Activated T-cell treated with anti-CD3 and anti-CD28 coated beads, Interleukin-2, amount 50 U/mL, for 24 hours (primary cell): ENCODE results near the gene ITGAE.
"Not testable (repeated sequence)": the region's sequence is repeated elsewhere in the genome, so short reads cannot be mapped to it uniquely, and the experiment has no call there.

Experiments used
- DNase-seq: peaks from one replicate; pipeline ENCODE4 v3.0.0-alpha.2; 2020
- H3K27ac Mint-ChIP-seq: 2 replicates; pipeline ENCODE4 v1.8.0; 2020; ENCODE audit warnings: mild to moderate bottlenecking, mixed read lengths
- H3K27me3 Mint-ChIP-seq: 2 replicates; pipeline ENCODE4 v1.8.0; 2020; ENCODE audit warnings: mixed read lengths
- H3K36me3 Mint-ChIP-seq: 2 replicates; pipeline ENCODE4 v1.8.0; 2020; ENCODE audit warnings: low read depth, mixed read lengths
- H3K4me1 Mint-ChIP-seq: 2 replicates; pipeline ENCODE4 v1.8.0; 2020; ENCODE audit warnings: low read depth, mixed read lengths
- H3K4me3 Mint-ChIP-seq: 2 replicates; pipeline ENCODE4 v1.8.0; 2020; ENCODE audit warnings: mild to moderate bottlenecking, moderate library complexity, mixed read lengths
- H3K9me3 Mint-ChIP-seq: 2 replicates; pipeline ENCODE4 v1.8.0; 2020; ENCODE audit warnings: mixed read lengths

The ITGAE gene

GRCh38 chr17:3805581-3805980 lies 4.6 kb upstream of the ITGAE start:
- H3K4me3 Mint-ChIP-seq = no peak overlapping the region
- no peaks in the 10 kb centered on the region for H3K27me3 Mint-ChIP-seq
- no peak overlapping the region for H3K27ac Mint-ChIP-seq
- DNase-seq = no peak
- H3K4me1 Mint-ChIP-seq = peaks cover 37% of the 10 kb centered on the region
- H3K9me3 Mint-ChIP-seq = no peaks in the 10 kb centered on the region
- H3K36me3 Mint-ChIP-seq = peaks cover 64% of the 10 kb centered on the region

GRCh38 chr17:3804503-3804931 lies 3.5 kb upstream of the ITGAE start:
- Mint-ChIP-seq H3K4me3 (no peak overlapping the region), H3K9me3 (no peaks in the 10 kb centered on the region), H3K4me1 (peaks cover 40% of the 10 kb centered on the region), H3K27ac (peak overlapping the region; percentile 22), H3K27me3 (no peaks in the 10 kb centered on the region), H3K36me3 (peaks cover 54% of the 10 kb centered on the region)
- no peak for DNase-seq

GRCh38 chr17:3803308-3803640 lies 2.3 kb upstream of the ITGAE start:
- H3K4me3 Mint-ChIP-seq = no peak overlapping the region
- no peaks in the 10 kb centered on the region for H3K9me3 Mint-ChIP-seq
- no peak overlapping the region for H3K27ac Mint-ChIP-seq
- peaks cover 37% of the 10 kb centered on the region for H3K4me1 Mint-ChIP-seq
- peaks cover 48% of the 10 kb centered on the region for H3K36me3 Mint-ChIP-seq
- no peaks in the 10 kb centered on the region for H3K27me3 Mint-ChIP-seq
- no peak for DNase-seq

DNA sequence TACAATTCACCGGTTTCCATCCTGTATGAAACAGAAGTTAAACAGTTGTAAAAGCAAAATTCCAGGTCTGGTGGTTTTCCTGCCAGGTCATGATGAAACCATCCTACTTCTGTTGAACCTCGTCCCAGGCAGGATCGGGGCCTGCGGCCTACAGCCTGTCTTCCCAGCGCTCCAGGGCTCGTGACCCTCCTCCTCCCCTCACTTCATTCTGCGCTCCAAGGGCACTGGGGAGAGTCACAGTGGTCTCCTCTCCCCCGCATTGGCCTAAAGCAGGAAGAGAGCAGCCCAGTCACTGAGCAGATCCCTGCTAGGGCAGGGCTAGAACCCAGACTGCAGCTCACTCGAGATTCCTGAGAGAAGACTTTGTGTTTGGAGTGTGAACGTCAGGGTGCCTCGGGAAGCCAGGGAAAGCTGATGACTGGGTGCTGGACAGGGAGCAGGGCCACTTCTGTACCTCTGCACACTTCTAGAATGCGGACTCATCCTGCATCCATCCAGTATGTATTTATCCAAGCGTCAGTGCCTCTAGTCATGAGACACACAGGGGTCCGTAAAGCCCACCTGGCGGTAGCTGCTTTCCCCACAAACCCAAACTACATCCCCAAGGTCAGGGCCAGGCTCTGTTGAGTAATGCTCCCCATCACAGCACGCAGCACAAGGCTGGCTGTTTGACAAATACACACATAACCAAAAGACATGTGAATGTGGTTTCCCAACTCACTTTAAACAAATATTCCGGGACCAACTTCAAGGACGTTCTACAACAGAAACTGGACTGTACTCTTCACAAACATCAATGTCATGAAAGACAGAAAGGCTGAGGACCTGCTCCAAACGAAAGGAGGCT lies 1.7 kb upstream of the ITGAE start:
- Mint-ChIP-seq H3K4me3 (no peak overlapping the region), H3K36me3 (peaks cover 42% of the 10 kb centered on the region), H3K9me3 (no peaks in the 10 kb centered on the region), H3K27ac (no peak overlapping the region), H3K27me3 (no peaks in the 10 kb centered on the region), H3K4me1 (peaks cover 39% of the 10 kb centered on the region)
- no peak for DNase-seq

DNA sequence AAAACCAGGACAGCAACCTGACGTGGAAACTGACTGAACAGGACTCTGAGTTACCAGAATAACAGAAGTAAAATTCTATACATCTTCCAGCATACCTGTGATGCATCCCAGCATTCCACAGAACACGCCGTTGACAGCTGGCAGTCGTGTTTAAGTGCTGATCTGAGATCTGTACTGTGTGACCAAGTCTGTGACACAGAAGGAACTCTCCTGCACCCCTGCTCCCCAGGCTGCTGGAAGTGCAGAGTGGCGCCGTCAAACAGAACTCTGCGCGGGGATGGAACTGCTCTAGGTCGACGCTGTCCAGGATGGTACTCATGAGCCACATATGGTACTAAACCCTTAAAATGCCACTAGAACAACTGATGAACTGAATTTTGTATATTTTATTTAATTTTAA lies 804 bp upstream of the ITGAE start:
- Mint-ChIP-seq H3K9me3 (no peaks in the 10 kb centered on the region), H3K4me1 (peaks cover 44% of the 10 kb centered on the region), H3K36me3 (peaks cover 33% of the 10 kb centered on the region), H3K27ac (no peak overlapping the region), H3K4me3 (no peak overlapping the region), H3K27me3 (no peaks in the 10 kb centered on the region)
- DNase-seq = no peak

- no peaks in the 10 kb centered on the region for H3K9me3 Mint-ChIP-seq
- H3K27ac Mint-ChIP-seq = no peak overlapping the region
- H3K4me1 Mint-ChIP-seq = peaks cover 48% of the 10 kb centered on the region
- H3K27me3 Mint-ChIP-seq = no peaks in the 10 kb centered on the region
- no peak for DNase-seq
- peaks cover 30% of the 10 kb centered on the region for H3K36me3 Mint-ChIP-seq
- H3K4me3 Mint-ChIP-seq = no peak overlapping the region
Observed at GRCh38 chr17:3801347-3801746, 359 bp upstream of the ITGAE start.

DNA sequence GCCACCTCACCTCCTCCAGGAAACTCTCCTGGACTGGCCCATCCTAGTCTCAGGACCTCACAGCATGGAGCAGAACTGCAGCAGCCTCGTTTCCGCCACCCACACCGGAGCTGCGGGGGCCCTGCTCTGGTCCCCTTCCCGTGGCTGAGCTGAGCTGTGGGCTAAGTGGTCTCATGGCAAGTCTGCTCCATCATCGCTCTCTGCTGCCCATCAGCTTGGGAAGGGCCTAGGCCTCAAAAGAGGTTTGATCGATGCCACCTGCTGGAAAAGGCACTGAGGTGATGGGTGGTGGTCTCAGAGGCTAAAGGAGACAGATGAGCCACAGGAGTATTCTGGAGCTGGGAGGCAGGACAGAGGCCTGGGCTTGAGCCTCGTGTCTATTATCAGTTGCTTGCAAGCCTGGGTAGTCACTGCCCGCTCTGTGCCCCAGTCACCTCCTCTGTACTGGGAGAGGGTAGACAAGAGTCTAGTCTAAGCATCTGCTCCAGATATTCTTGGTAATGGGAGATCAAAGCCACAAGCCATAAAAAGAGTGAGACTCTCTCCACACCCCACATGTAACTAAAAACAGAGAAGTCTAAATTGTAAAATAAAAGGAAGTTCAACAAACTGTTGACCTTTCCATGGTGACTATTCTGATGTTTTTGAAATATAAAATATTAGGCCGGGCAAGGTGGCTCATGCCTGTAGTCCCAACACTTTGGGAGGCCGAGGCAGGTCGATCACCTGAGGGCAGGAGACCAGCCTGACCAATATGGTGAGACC lies 1.6 kb downstream of the ITGAE start:
- Mint-ChIP-seq H3K36me3 (peaks cover 20% of the 10 kb centered on the region), H3K27ac (no peak overlapping the region)
- no peak for DNase-seq

GRCh38 chr17:3798273-3799180 lies 2.5 kb downstream of the ITGAE start:
- Mint-ChIP-seq H3K36me3 (peaks cover 20% of the 10 kb centered on the region), H3K27ac (peak overlapping the region; percentile 11), H3K27me3 (no peaks in the 10 kb centered on the region), H3K4me3 (peak overlapping the region; percentile 3), H3K9me3 (no peaks in the 10 kb centered on the region), H3K4me1 (peaks cover 54% of the 10 kb centered on the region)
- no peak for DNase-seq

More for the DNA sequence above, 1.6 kb downstream of the ITGAE start:
- H3K4me3 Mint-ChIP-seq = peak overlapping the region; percentile 3
- peaks cover 56% of the 10 kb centered on the region for H3K4me1 Mint-ChIP-seq
- H3K9me3 Mint-ChIP-seq = no peaks in the 10 kb centered on the region
- H3K27me3 Mint-ChIP-seq = no peaks in the 10 kb centered on the region

DNA sequence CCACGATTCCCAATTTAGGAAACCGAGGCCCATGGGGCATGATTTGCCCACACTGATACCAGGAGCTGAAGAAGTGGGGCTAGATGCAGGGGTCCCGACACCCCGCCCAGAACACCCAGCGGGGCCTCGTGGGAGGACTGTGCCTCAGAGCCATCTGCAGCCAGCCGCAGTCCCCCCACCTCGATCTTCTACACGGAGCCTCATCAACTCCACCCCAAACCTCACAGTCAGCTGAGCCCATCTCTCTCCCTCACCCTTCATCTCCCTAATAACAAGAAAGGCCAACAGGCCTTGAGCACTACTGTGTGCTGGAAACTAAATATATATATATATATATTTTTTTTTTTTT lies 4.2 kb downstream of the ITGAE start:
- DNase-seq = no peak
- peaks cover 6% of the 10 kb centered on the region for H3K36me3 Mint-ChIP-seq
- peaks cover 60% of the 10 kb centered on the region for H3K4me1 Mint-ChIP-seq
- H3K4me3 Mint-ChIP-seq = peak overlapping the region; percentile 15
- H3K27me3 Mint-ChIP-seq = no peaks in the 10 kb centered on the region
- no peaks in the 10 kb centered on the region for H3K9me3 Mint-ChIP-seq
- peak overlapping the region; percentile 87 for H3K27ac Mint-ChIP-seq

DNA sequence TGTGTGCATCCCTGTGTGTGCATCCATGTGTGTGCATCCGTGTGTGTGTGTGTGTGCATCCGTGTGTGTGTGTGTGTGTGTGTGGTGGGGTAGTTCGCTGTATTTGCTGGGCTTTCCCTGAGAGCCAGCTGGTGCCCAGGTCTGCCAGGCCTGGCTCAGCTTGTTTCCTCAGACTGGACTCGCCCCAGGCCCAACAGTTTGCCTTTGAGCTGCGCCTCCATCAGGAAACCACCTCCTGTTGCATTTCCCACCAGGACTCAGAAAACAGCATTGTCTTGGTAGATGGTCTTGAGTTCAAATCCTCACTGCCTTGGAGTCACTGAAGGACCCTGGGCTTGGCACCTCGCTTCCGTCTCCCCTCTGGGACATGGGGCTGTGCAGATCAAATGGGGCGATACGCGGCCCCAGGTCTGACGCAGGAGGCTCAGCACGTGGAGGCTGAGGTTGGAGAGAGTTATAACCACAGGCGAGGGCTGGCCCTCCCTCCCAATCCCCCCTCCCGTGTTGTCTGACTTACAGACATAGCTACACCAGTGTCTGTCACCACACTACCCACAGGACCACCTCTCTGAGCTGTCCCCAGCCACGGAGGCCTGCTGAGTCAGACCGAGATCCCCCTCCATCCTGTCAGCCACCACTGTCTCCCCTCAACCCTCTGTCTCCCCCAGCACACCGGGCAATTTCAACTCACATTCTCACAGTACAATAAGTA lies 4.7 kb downstream of the ITGAE start:
- peak; percentile 80 for DNase-seq
- Mint-ChIP-seq H3K4me3 (peak overlapping the region; percentile 15), H3K4me1 (peaks cover 66% of the 10 kb centered on the region), H3K27ac (peak overlapping the region; percentile 87), H3K27me3 (no peaks in the 10 kb centered on the region), H3K36me3 (peaks cover 3% of the 10 kb centered on the region), H3K9me3 (no peaks in the 10 kb centered on the region)

DNA sequence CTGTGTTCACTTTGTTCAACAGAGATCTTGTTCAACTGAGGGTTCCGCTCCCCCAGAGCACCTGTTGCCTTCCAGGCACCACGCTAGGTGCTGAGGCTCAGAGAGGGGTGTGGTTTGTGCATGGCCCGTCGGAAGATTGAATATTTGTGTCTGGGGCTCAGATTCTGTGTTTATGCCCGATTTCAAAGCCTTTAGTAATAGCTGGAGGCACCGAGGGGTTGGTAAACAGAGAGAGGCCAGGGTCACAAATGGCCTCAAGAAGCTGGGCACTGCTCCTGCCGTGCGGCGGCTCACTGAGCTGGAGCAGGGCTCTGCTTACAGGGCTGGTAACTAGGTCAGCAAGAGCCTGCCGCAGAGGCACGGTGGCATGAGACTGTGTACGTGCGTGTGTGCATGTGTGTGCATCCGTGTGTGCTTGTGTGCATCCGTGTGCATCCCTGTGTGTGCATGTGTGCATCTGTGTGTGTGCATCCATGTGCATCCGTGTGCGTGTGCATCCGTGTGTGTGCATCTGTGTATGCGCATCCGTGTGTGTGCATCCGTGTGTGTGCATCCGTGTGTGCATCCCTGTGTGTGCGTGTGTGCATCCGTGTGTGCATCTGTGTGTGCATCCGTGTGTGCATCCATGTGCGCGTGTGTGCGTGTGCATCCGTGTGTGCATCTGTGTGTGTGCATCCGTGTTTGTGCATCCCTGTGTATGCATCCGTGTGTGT lies 5.4 kb downstream of the ITGAE start:
- no peak for DNase-seq
- Mint-ChIP-seq H3K9me3 (peaks cover under 1% of the 10 kb centered on the region), H3K36me3 (no peaks in the 10 kb centered on the region), H3K27me3 (no peaks in the 10 kb centered on the region), H3K4me1 (peaks cover 65% of the 10 kb centered on the region), H3K27ac (peak overlapping the region; percentile 81), H3K4me3 (peak overlapping the region; percentile 55)

DNA sequence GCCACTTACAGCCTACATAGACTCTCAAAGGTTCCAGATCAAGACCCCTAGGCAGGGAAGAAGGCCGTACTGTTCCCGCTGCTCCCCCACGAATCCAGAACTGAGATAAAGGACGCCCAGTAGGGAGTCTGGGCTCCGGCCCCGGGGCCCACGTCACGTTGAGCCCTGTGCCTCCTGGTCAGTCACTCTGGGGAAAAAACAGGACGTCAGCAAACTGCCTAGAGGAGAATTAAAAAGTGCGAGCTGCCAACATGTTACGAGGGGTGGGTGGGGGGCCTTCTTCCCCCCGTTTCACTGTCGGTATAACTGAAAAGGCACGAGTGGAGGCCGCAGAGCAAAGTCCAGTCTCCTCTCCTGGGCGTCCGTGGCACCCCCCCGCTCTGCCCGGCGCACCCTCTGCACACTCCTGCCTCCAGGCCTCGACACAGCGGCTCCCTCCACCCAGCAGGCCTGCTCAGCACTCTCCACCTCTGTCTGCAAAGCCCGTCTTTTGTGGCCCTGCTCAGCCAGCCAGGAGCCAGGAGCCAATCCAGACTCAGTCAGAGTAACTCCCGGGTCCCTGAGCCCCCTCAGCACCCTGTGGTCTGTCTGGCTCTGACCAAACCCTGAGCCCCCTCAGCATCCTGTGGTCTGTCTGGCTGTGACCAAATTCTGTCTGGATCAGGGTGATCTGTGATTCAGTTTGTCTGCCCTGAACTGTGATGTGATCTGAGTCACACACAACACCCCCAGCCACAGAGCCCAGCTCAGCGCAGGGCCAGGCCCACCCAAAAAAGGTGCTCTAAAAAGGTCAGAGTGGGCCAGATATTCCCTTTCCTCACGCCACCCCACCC lies 6.2 kb downstream of the ITGAE start:
- Mint-ChIP-seq H3K36me3 (no peaks in the 10 kb centered on the region), H3K27me3 (no peaks in the 10 kb centered on the region), H3K27ac (peak overlapping the region; percentile 81), H3K9me3 (peaks cover 2% of the 10 kb centered on the region), H3K4me1 (peaks cover 70% of the 10 kb centered on the region), H3K4me3 (peak overlapping the region; percentile 55)
- peak; percentile 69 for DNase-seq

GRCh38 chr17:3794152-3794551 lies 6.8 kb downstream of the ITGAE start:
- H3K36me3 Mint-ChIP-seq, H3K27ac Mint-ChIP-seq, H3K27me3 Mint-ChIP-seq, DNase-seq, H3K9me3 Mint-ChIP-seq, H3K4me3 Mint-ChIP-seq: not testable (repeated sequence)
- peaks cover 74% of the 10 kb centered on the region for H3K4me1 Mint-ChIP-seq
